DND-41 (cell line): ENCODE results near the gene DYRK1A.

Experiments
- EZH2 ChIP-seq: IDR thresholded peaks from 3 replicates; pipeline ENCODE4 v1.6.1; 2012; ENCODE audit warnings: borderline replicate concordance, low read depth, mild to moderate bottlenecking, moderate library complexity, low read length, inconsistent platforms; ENCODE audit not compliant: severe bottlenecking
- TF ChIP-seq, protein P1 (sequence below): IDR thresholded peaks from 2 replicates; pipeline ENCODE4 v1.5.1; 2012; ENCODE audit warnings: borderline replicate concordance, low read length, moderate library complexity, mild to moderate bottlenecking; ENCODE audit not compliant: poor library complexity, severe bottlenecking; ENCODE audit errors: extremely low read depth

DNA sequence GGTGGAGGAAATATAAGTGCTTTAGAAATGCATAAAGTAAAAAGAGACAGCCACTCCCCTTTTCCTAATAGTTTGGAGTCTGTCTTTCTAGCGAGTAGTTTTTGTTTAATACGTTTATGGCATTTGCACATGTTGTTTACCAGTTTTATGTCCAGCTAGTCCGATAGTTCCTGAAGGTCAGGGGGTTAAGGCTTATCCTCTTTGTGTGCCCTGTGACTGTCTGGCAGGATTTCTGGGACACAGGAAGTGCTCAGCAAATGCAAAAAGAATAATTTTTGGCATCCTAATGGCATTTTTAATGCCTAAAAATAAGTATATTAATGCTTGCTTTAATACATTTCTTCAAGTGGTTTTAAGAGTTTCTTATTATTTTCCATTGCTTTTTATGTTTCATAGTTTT, 58.4 kb downstream of the DYRK1A start:
- TF ChIP-seq, protein P1, sequence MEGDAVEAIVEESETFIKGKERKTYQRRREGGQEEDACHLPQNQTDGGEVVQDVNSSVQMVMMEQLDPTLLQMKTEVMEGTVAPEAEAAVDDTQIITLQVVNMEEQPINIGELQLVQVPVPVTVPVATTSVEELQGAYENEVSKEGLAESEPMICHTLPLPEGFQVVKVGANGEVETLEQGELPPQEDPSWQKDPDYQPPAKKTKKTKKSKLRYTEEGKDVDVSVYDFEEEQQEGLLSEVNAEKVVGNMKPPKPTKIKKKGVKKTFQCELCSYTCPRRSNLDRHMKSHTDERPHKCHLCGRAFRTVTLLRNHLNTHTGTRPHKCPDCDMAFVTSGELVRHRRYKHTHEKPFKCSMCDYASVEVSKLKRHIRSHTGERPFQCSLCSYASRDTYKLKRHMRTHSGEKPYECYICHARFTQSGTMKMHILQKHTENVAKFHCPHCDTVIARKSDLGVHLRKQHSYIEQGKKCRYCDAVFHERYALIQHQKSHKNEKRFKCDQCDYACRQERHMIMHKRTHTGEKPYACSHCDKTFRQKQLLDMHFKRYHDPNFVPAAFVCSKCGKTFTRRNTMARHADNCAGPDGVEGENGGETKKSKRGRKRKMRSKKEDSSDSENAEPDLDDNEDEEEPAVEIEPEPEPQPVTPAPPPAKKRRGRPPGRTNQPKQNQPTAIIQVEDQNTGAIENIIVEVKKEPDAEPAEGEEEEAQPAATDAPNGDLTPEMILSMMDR, result no peak
- no peak for TF ChIP-seq EZH2
